Measurements from ENCODE around the gene SLC35D2.
"Not testable (repeated sequence)": the region's sequence is repeated elsewhere in the genome, so short reads cannot be mapped to it uniquely, and the experiment has no call there.

The SLC35D2 gene

GRCh38 chr9:96379461-96379860 is 4.0 kb downstream of the SLC35D2 start:
- Histone ChIP-seq H3K27me3 (ENCODE audit: control insufficient read depth in 1 of 2, insufficient read depth in 2 of 2, low read length in 2 of 2) (no peaks in the 10 kb centered on the region), H3K9me3 (ENCODE audit: control insufficient read depth in 2 of 2, low read length in 2 of 2) (no peaks in the 10 kb centered on the region), H3K9ac (ENCODE audit: low read length in 2 of 2) (no peak overlapping the region), H3K36me3 (ENCODE audit: control insufficient read depth in 2 of 2, insufficient read depth in 2 of 2, low read length in 2 of 2) (no peaks in the 10 kb centered on the region), H3K4me3 (ENCODE audit: low read length in 2 of 2) (no peak overlapping the region), H3K27ac (ENCODE audit: low read length) (no peak overlapping the region), H3K4me1 (ENCODE audit: control insufficient read depth, insufficient read depth, low read length) (peaks cover 21% of the 10 kb centered on the region)

- Histone ChIP-seq H3K9me3 (ENCODE audit: control insufficient read depth in 2 of 2, low read length in 2 of 2) (no peaks in the 10 kb centered on the region), H3K27me3 (ENCODE audit: control insufficient read depth in 1 of 2, insufficient read depth in 2 of 2, low read length in 2 of 2) (no peaks in the 10 kb centered on the region), H3K27ac (ENCODE audit: low read length) (no peak overlapping the region), H3K4me3 (ENCODE audit: low read length in 2 of 2) (no peak overlapping the region), H3K36me3 (ENCODE audit: control insufficient read depth in 2 of 2, insufficient read depth in 2 of 2, low read length in 2 of 2) (no peaks in the 10 kb centered on the region), H3K4me1 (ENCODE audit: control insufficient read depth, insufficient read depth, low read length) (peaks cover 21% of the 10 kb centered on the region), H3K9ac (ENCODE audit: low read length in 2 of 2) (no peak overlapping the region)
These were observed 5.3 kb downstream of the SLC35D2 start for GRCh38 chr9:96378187-96378586.

GRCh38 chr9:96376891-96377874 is 6.3 kb downstream of the SLC35D2 start:
- Histone ChIP-seq H3K4me3 (ENCODE audit: low read length in 2 of 2) (no peak overlapping the region), H3K4me1 (ENCODE audit: control insufficient read depth, insufficient read depth, low read length) (peaks cover 15% of the 10 kb centered on the region), H3K36me3 (ENCODE audit: control insufficient read depth in 2 of 2, insufficient read depth in 2 of 2, low read length in 2 of 2) (no peaks in the 10 kb centered on the region), H3K27ac (ENCODE audit: low read length) (no peak overlapping the region), H3K9ac (ENCODE audit: low read length in 2 of 2) (no peak overlapping the region), H3K27me3 (ENCODE audit: control insufficient read depth in 1 of 2, insufficient read depth in 2 of 2, low read length in 2 of 2) (no peaks in the 10 kb centered on the region), H3K9me3 (ENCODE audit: control insufficient read depth in 2 of 2, low read length in 2 of 2) (no peaks in the 10 kb centered on the region)

- H3K27ac ChIP-seq (ENCODE audit: low read length); H3K4me3 ChIP-seq (ENCODE audit: low read length in 2 of 2); H3K9ac ChIP-seq (ENCODE audit: low read length in 2 of 2); H3K27me3 ChIP-seq (ENCODE audit: control insufficient read depth in 1 of 2, insufficient read depth in 2 of 2, low read length in 2 of 2); H3K4me1 ChIP-seq (ENCODE audit: control insufficient read depth, insufficient read depth, low read length); H3K9me3 ChIP-seq (ENCODE audit: control insufficient read depth in 2 of 2, low read length in 2 of 2); H3K36me3 ChIP-seq (ENCODE audit: control insufficient read depth in 2 of 2, insufficient read depth in 2 of 2, low read length in 2 of 2): not testable (repeated sequence)
These were observed 8.0 kb downstream of the SLC35D2 start for GRCh38 chr9:96375507-96375906.

- H3K27ac ChIP-seq (ENCODE audit: low read length) = no peak overlapping the region
- peaks cover 0 to 4% of the 10 kb centered on the region in 2 donors for H3K36me3 ChIP-seq (ENCODE audit: control insufficient read depth in 2 of 2, insufficient read depth in 2 of 2, low read length in 2 of 2)
- H3K4me3 ChIP-seq (ENCODE audit: low read length in 2 of 2) = no peak overlapping the region
- no peaks in the 10 kb centered on the region for H3K27me3 ChIP-seq (ENCODE audit: control insufficient read depth in 1 of 2, insufficient read depth in 2 of 2, low read length in 2 of 2)
- no peaks in the 10 kb centered on the region for H3K9me3 ChIP-seq (ENCODE audit: control insufficient read depth in 2 of 2, low read length in 2 of 2)
- no peak overlapping the region for H3K9ac ChIP-seq (ENCODE audit: low read length in 2 of 2)
- no peaks in the 10 kb centered on the region for H3K4me1 ChIP-seq (ENCODE audit: control insufficient read depth, insufficient read depth, low read length)
These were observed 15.6 kb downstream of the SLC35D2 start for GRCh38 chr9:96367943-96368342.

- no peaks in the 10 kb centered on the region for H3K4me1 ChIP-seq (ENCODE audit: control insufficient read depth, insufficient read depth, low read length)
- no peaks in the 10 kb centered on the region for H3K27me3 ChIP-seq (ENCODE audit: control insufficient read depth in 1 of 2, insufficient read depth in 2 of 2, low read length in 2 of 2)
- H3K9me3 ChIP-seq (ENCODE audit: control insufficient read depth in 2 of 2, low read length in 2 of 2) = no peaks in the 10 kb centered on the region
- H3K36me3 ChIP-seq (ENCODE audit: control insufficient read depth in 2 of 2, insufficient read depth in 2 of 2, low read length in 2 of 2) = peaks cover 4 to 9% of the 10 kb centered on the region in 2 donors
- no peak overlapping the region for H3K4me3 ChIP-seq (ENCODE audit: low read length in 2 of 2)
- no peak overlapping the region for H3K9ac ChIP-seq (ENCODE audit: low read length in 2 of 2)
- no peak overlapping the region for H3K27ac ChIP-seq (ENCODE audit: low read length)
These were observed 20.1 kb downstream of the SLC35D2 start for GRCh38 chr9:96363175-96363967.

GRCh38 chr9:96362119-96362518 is 21.4 kb downstream of the SLC35D2 start:
- H3K9me3 ChIP-seq (ENCODE audit: control insufficient read depth in 2 of 2, low read length in 2 of 2); H3K4me3 ChIP-seq (ENCODE audit: low read length in 2 of 2); H3K27me3 ChIP-seq (ENCODE audit: control insufficient read depth in 1 of 2, insufficient read depth in 2 of 2, low read length in 2 of 2); H3K4me1 ChIP-seq (ENCODE audit: control insufficient read depth, insufficient read depth, low read length); H3K27ac ChIP-seq (ENCODE audit: low read length); H3K9ac ChIP-seq (ENCODE audit: low read length in 2 of 2): not testable (repeated sequence)
- H3K36me3 ChIP-seq (ENCODE audit: control insufficient read depth in 2 of 2, insufficient read depth in 2 of 2, low read length in 2 of 2) = peaks cover 4 to 12% of the 10 kb centered on the region in 2 donors

- H3K9ac ChIP-seq (ENCODE audit: low read length in 2 of 2) = no peak overlapping the region
- no peaks in the 10 kb centered on the region for H3K27me3 ChIP-seq (ENCODE audit: control insufficient read depth in 1 of 2, insufficient read depth in 2 of 2, low read length in 2 of 2)
- no peak overlapping the region for H3K4me3 ChIP-seq (ENCODE audit: low read length in 2 of 2)
- no peaks in the 10 kb centered on the region for H3K9me3 ChIP-seq (ENCODE audit: control insufficient read depth in 2 of 2, low read length in 2 of 2)
- H3K36me3 ChIP-seq (ENCODE audit: control insufficient read depth in 2 of 2, insufficient read depth in 2 of 2, low read length in 2 of 2) = peaks cover 4 to 12% of the 10 kb centered on the region in 2 donors
- H3K27ac ChIP-seq (ENCODE audit: low read length) = no peak overlapping the region
- H3K4me1 ChIP-seq (ENCODE audit: control insufficient read depth, insufficient read depth, low read length) = no peaks in the 10 kb centered on the region
These were observed 21.8 kb downstream of the SLC35D2 start for GRCh38 chr9:96361668-96362067.

- Histone ChIP-seq H3K4me1 (ENCODE audit: control insufficient read depth, insufficient read depth, low read length) (no peaks in the 10 kb centered on the region), H3K27me3 (ENCODE audit: control insufficient read depth in 1 of 2, insufficient read depth in 2 of 2, low read length in 2 of 2) (no peaks in the 10 kb centered on the region), H3K9me3 (ENCODE audit: control insufficient read depth in 2 of 2, low read length in 2 of 2) (no peaks in the 10 kb centered on the region), H3K4me3 (ENCODE audit: low read length in 2 of 2) (no peak overlapping the region), H3K36me3 (ENCODE audit: control insufficient read depth in 2 of 2, insufficient read depth in 2 of 2, low read length in 2 of 2) (peaks cover 4 to 12% of the 10 kb centered on the region in 2 donors), H3K9ac (ENCODE audit: low read length in 2 of 2) (no peak overlapping the region), H3K27ac (ENCODE audit: low read length) (no peak overlapping the region)
These were observed 22.5 kb downstream of the SLC35D2 start for GRCh38 chr9:96360976-96361375.

- H3K36me3 ChIP-seq (ENCODE audit: control insufficient read depth in 2 of 2, insufficient read depth in 2 of 2, low read length in 2 of 2) = peaks cover 4 to 12% of the 10 kb centered on the region in 2 donors
- H3K27me3 ChIP-seq (ENCODE audit: control insufficient read depth in 1 of 2, insufficient read depth in 2 of 2, low read length in 2 of 2); H3K27ac ChIP-seq (ENCODE audit: low read length); H3K4me3 ChIP-seq (ENCODE audit: low read length in 2 of 2); H3K9me3 ChIP-seq (ENCODE audit: control insufficient read depth in 2 of 2, low read length in 2 of 2); H3K9ac ChIP-seq (ENCODE audit: low read length in 2 of 2); H3K4me1 ChIP-seq (ENCODE audit: control insufficient read depth, insufficient read depth, low read length): not testable (repeated sequence)
These were observed 23.0 kb downstream of the SLC35D2 start for GRCh38 chr9:96360523-96360922.
